ENCODE measurements around the gene PPP4R3B.
"Not testable (repeated sequence)": the region's sequence is repeated elsewhere in the genome, so short reads cannot be mapped to it uniquely, and the experiment has no call there.

The PPP4R3B gene

GRCh38 chr2:55598056-55598795, 19.2 kb downstream of the PPP4R3B start (continued):
- TF ChIP-seq GFI1B (tag by site-specific recombination; IDR thresholded peaks at IDR 0.05) = no peak
- no peak for TF ChIP-seq EGR2 (tag by site-specific recombination; IDR thresholded peaks at IDR 0.05; ENCODE audit: low read depth)
- no peak for TF ChIP-seq INSM2 (tag by site-specific recombination; IDR thresholded peaks at IDR 0.05)
- TF ChIP-seq AEBP2 (tag by site-specific recombination; IDR thresholded peaks at IDR 0.05; ENCODE audit: borderline replicate concordance) = no peak
- no peak for TF ChIP-seq ZSCAN18 (tag by site-specific recombination; IDR thresholded peaks at IDR 0.05)
- no peak for TF ChIP-seq ZBTB26 (tag by site-specific recombination; optimal IDR thresholded peaks at IDR 0.05)
- no peak for TF ChIP-seq ZNF654 (tag by site-specific recombination; IDR thresholded peaks at IDR 0.05; ENCODE audit: low read depth)
- no peak for TF ChIP-seq ZNF423 (tag by site-specific recombination; IDR thresholded peaks at IDR 0.05)
- TF ChIP-seq ZNF132 (tag by site-specific recombination; IDR thresholded peaks at IDR 0.05; ENCODE audit: borderline replicate concordance) = no peak

- H3K27ac ChIP-seq (ENCODE audit: extremely low read depth, low read depth, low read length); H3K9me3 ChIP-seq (ENCODE audit: control insufficient read depth, insufficient read depth, low read depth, low read length); POLR2A ChIA-PET; H3K4me3 ChIP-seq (ENCODE audit: low read depth, low read length); H3K4me1 ChIP-seq (ENCODE audit: control insufficient read depth, insufficient read depth, low read length); CTCF ChIA-PET: not testable (repeated sequence)
- H3K36me3 ChIP-seq (ENCODE audit: control insufficient read depth in 2 of 2, insufficient read depth in 1 of 2, low read length in 2 of 2) = peaks cover 20 to 25% of the 10 kb centered on the region in 2 experiments
Measured at GRCh38 chr2:55596795-55597194, 20.6 kb downstream of the PPP4R3B start.

GRCh38 chr2:55595536-55595935, 21.9 kb downstream of the PPP4R3B start:
- ChIA-PET CTCF (no interaction called here), POLR2A (no interaction called here)
- Histone ChIP-seq H3K4me3 (ENCODE audit: low read depth, low read length) (no peak overlapping the region), H3K27ac (ENCODE audit: extremely low read depth, low read depth, low read length) (no peak overlapping the region), H3K9me3 (ENCODE audit: control insufficient read depth, insufficient read depth, low read depth, low read length) (no peaks in the 10 kb centered on the region), H3K36me3 (ENCODE audit: control insufficient read depth in 2 of 2, insufficient read depth in 1 of 2, low read length in 2 of 2) (peaks cover 14 to 27% of the 10 kb centered on the region in 2 experiments), H3K4me1 (ENCODE audit: control insufficient read depth, insufficient read depth, low read length) (no peaks in the 10 kb centered on the region)
- TF ChIP-seq ZNF549 (tag by site-specific recombination; IDR thresholded peaks at IDR 0.05) (no peak), ATF2 (tag by site-specific recombination; IDR thresholded peaks at IDR 0.05; ENCODE audit: low read depth) (no peak), ZSCAN5A (tag by site-specific recombination; IDR thresholded peaks at IDR 0.05) (no peak), ZNF664 (tag by site-specific recombination; IDR thresholded peaks at IDR 0.05) (peak; percentile 66), ZNF280C (tag by site-specific recombination; IDR thresholded peaks at IDR 0.05) (no peak)
